GM12872 (cell line): ENCODE results near the gene GPR152.

Source experiments
- CTCF ChIP-seq: IDR thresholded peaks from 3 replicates; pipeline ENCODE4 v1.5.1; 2011; ENCODE audit warnings: low read depth, mild to moderate bottlenecking, low read length, moderate library complexity; ENCODE audit not compliant: insufficient read depth

Gene GPR152

GRCh38 chr11:67411785-67412152 is 40.8 kb downstream of the GPR152 start:
- no peak for TF ChIP-seq CTCF

GRCh38 chr11:67410984-67411784 is 41.3 kb downstream of the GPR152 start:
- no peak for TF ChIP-seq CTCF

DNA sequence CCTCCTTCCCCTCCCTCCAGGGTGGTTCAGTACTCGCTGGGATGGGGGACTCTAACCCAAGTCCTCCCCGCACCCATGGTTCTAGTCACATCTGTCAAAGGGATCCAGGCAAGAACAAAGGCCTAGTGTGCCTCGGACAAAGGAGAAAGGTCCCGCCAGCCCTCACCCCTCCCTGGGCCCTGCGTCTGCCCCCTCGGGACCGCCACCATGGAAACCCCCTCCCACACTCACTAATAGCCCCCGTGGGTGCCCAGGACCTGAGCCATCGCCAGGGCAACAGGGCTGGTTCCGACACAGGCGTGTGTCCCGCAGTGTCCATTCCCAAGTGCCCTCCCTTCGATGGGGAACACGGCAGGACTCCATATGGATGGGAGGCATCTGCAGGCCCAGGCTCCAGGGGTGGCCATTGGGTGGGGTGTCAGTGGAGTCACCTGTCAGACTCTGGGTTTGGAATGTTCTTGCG is 42.1 kb downstream of the GPR152 start:
- TF ChIP-seq CTCF = no peak

DNA sequence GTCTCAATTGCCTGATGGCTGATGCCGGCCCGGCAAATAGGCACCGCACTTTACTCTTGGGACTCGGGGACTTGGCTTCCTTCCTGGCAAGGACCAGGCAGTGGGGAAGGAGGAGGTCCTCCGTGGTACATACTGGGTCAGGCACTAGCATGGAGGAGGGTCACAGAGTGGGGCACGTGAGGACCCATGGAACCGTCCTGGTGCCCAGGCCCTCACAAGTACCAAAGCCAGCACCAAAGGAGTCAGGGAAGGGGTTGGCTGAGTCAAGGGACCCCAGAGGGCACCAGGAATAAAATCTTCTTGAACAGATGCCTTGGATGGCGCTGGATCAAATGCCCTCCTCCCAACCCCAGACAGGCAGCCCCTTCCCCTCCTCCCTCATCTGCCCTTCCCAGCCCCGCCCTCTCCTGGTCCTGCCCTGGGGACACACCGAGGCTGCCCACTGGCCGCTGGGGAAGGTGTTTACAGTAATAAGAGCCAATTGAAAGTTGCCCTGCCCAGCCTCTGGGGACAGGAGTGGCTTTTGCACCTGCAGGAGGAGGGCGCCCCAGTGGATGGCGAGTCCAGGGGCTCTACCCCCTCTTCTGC is 42.7 kb downstream of the GPR152 start:
- TF ChIP-seq CTCF = 0 out of 3 replicates have a peak, but pooled peaks have one; percentile 11

- no peak for TF ChIP-seq CTCF
Measured at GRCh38 chr11:67409261-67409666, 43.3 kb downstream of the GPR152 start.

DNA sequence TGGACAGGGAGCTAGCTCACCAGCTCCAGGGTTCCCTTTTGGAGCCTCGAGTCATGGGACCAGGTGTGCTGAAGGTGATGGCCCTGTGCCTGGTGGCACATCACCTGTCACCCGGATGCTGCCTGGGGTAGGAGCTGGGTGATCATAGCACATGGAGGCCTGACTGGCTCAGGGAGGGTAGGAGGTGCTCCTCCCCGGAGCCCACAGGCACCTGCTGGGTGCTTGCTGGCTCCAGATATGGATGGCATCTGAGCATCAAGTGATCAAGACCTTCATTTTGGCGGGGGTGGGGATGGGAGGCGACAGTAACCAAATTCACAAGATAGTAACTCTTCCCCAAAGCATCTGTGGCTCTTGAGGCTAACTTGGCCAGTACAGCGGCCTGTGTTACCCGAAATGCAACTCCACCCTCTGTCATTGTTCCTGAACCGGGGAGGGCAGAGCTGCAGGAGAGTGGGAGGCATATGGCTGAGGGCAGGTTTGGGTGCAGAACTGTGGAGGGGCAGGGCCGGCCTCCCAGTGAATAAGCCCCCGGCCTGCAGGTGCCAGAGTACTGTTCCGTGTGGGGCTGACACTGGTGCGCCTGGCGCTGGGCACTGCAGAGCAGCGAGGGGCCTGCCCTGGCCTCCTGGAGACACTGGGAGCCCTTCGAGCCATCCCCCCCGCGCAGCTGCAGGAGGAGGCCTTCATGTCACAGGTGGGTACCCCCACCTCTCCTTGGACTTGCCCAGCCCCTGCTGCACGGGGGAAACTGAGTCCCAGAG is 43.9 kb downstream of the GPR152 start:
- TF ChIP-seq CTCF = no peak

DNA sequence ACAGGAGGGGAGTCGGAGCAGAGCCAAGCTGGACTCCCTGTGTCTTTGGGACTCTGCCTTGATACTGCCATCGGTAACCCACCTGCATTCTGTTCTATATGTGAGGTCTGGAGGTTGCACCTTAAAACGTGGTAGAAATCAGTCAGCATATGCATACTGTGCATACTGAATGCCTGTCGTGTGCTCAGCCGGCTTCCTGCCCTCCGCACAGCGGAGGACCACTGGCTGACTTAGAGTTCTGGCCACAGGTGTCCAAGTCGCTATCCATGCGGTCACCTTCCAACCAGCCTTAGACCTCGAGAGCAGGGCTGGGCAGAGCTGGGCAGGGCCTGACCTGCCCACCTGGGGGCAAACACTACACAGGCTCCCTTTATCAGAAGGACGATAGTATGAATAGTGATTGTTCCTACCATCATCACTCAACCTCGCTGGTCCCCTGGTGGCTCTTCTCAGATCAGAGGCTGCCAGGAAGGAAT is 44.8 kb downstream of the GPR152 start:
- TF ChIP-seq CTCF = no peak
